CD4-positive, alpha-beta T cell (primary cell): ENCODE data around the gene NIM1K. TPM values are rescaled to one million over a fixed set of nuclear protein-coding genes. Genes with fewer than 3 reads are reported as not detected.

Experiments
- ATAC-seq: fragments of 200-7000 bp; cut with Tn5 transposase; one replicate; pipeline ENCODE4 v1.10.0; 2022; ENCODE audit warnings: mild to moderate bottlenecking; ENCODE audit not compliant: poor library complexity
- CTCF ChIA-PET: fragments of 350-600 bp; sonication (Branson Sonifier 250); formaldehyde crosslinking; loops from one replicate; lab custom pipeline; 2021; ENCODE audit warnings: antibody characterized with exemption, inconsistent platforms; lab: Charles Lee
- POLR2A ChIA-PET: fragments of 350-600 bp; sonication (Branson Sonifier 250); formaldehyde crosslinking; loops from one replicate; lab custom pipeline; 2021; ENCODE audit warnings: antibody characterized with exemption, inconsistent platforms; lab: Charles Lee
- DNase-seq, 14 experiments: peaks; one replicate each; pipeline ENCODE4 v3.0.0-alpha.2; 2013 to 2020; ENCODE audit warnings: mixed read lengths in 2 of 14
- H3K27ac ChIP-seq, 2 donors: one replicate each; pipeline versions ENCODE4 v1.5.1 to v1.7.0; 2013; ENCODE audit warnings: low read length in 2 of 2, low read depth in 1 of 2, mild to moderate bottlenecking in 1 of 2
- H3K27me3 ChIP-seq, 2 experiments: 1 replicate in 1 of 2; 2 replicates in 1 of 2; pipeline versions ENCODE4 v1.6.1 to v1.7.0; 2013; ENCODE audit warnings: low read length in 2 of 2, control low read depth in 1 of 2, mild to moderate bottlenecking in 1 of 2, moderate library complexity in 1 of 2; ENCODE audit not compliant: insufficient read depth in 2 of 2, control insufficient read depth in 1 of 2
- H3K36me3 ChIP-seq: one replicate; pipeline ENCODE4 v1.6.1; 2013; ENCODE audit warnings: low read length, control low read depth; ENCODE audit not compliant: insufficient read depth
- H3K4me1 ChIP-seq: one replicate; pipeline ENCODE4 v1.6.1; 2013; ENCODE audit warnings: low read length, control low read depth; ENCODE audit not compliant: insufficient read depth
- H3K4me3 ChIP-seq: one replicate; pipeline ENCODE4 v1.5.1; 2013; ENCODE audit warnings: mild to moderate bottlenecking, low read length, moderate library complexity
- H3K9me3 ChIP-seq, 2 experiments: 1 replicate in 1 of 2; 2 replicates in 1 of 2; pipeline versions ENCODE4 v1.6.1 to v1.7.0; 2013; ENCODE audit warnings: low read length in 2 of 2, mild to moderate bottlenecking in 2 of 2, control low read depth in 1 of 2, moderate library complexity in 1 of 2; ENCODE audit not compliant: control insufficient read depth in 1 of 2, insufficient read depth in 1 of 2
- H3K27ac Mint-ChIP-seq: one replicate; pipeline ENCODE4 v1.8.0; 2020; ENCODE audit warnings: mixed read lengths
- H3K27me3 Mint-ChIP-seq: one replicate; pipeline ENCODE4 v1.8.0; 2021; ENCODE audit warnings: mixed read lengths
- H3K36me3 Mint-ChIP-seq: one replicate; pipeline ENCODE4 v1.8.0; 2021; ENCODE audit warnings: low read depth, mixed read lengths
- H3K4me1 Mint-ChIP-seq: one replicate; pipeline ENCODE4 v1.8.0; 2021; ENCODE audit warnings: low read depth, mixed read lengths
- H3K4me3 Mint-ChIP-seq: one replicate; pipeline ENCODE4 v1.8.0; 2020; ENCODE audit warnings: mild to moderate bottlenecking, mixed read lengths
- H3K9me3 Mint-ChIP-seq: one replicate; pipeline ENCODE4 v1.8.0; 2020; ENCODE audit warnings: mixed read lengths
- CTCF ChIP-seq: fragments of 200-600 bp; IDR thresholded peaks from one replicate; pipeline ENCODE4 v1.8.0; 2022; ENCODE audit warnings: antibody characterized with exemption, mild to moderate bottlenecking
- intact Hi-C, 2 experiments: fragments of 100-400 bp; cut with DNase I in 1 of 2; cut with micrococcal nuclease in 1 of 2; formaldehyde crosslinking; loops; one replicate each; pipeline versions ENCODE4 v1.15.1 to v1.9.0; 2023 to 2025; cut with DNase I, micrococcal nuclease
- total RNA-seq, 174 experiments: library from RNA in 2 of 174; stranded (reverse) in 2 of 174; gene quantifications; one replicate each; pipeline ENCODE4 v1.2.3 and lab custom pipeline; 2021 to 2026

Gene NIM1K
- total RNA-seq, 2 experiments from 2014 or later, result 0.08 to 0.44 TPM

- Histone ChIP-seq H3K4me1 (no peaks in the 10 kb centered on the region), H3K27ac (no peak overlapping the region), H3K27me3 (no peaks in the 10 kb centered on the region), H3K36me3 (no peaks in the 10 kb centered on the region), H3K9me3 (no peaks in the 10 kb centered on the region), H3K4me3 (no peak overlapping the region)
- peaks cover 13% of the 10 kb centered on the region for H3K27me3 Mint-ChIP-seq
- POLR2A ChIA-PET, result no interaction called here
- no peaks in the 10 kb centered on the region for H3K9me3 Mint-ChIP-seq
- H3K27ac Mint-ChIP-seq, result no peak overlapping the region
- CTCF ChIA-PET, result interaction anchor here (1.5 kb wide), 1 partner anchor 9 kb away, joined by 4 read pairs; no protein-coding TSS in a partner anchor
- no peaks in the 10 kb centered on the region for H3K36me3 Mint-ChIP-seq
- intact Hi-C loops, result no loop called here
- H3K4me3 Mint-ChIP-seq, result no peak overlapping the region
- no peak for TF ChIP-seq CTCF
- no peak for DNase-seq
- H3K4me1 Mint-ChIP-seq, result no peaks in the 10 kb centered on the region
- no peak for ATAC-seq
These were observed 10.4 kb downstream of the NIM1K start for GRCh38 chr5:43202380-43202779.

- H3K4me3 ChIP-seq, result no peak overlapping the region
- DNase-seq (no peak), ATAC-seq (no peak)
- H3K9me3 ChIP-seq, result no peaks in the 10 kb centered on the region
- Mint-ChIP-seq H3K4me3 (no peak overlapping the region), H3K27ac (no peak overlapping the region), H3K4me1 (no peaks in the 10 kb centered on the region), H3K27me3 (peaks cover 14% of the 10 kb centered on the region), H3K36me3 (no peaks in the 10 kb centered on the region), H3K9me3 (no peaks in the 10 kb centered on the region)
- ChIA-PET POLR2A (no interaction called here), CTCF (interaction anchor here (1.5 kb wide), 1 partner anchor 10 kb away, joined by 4 read pairs; no protein-coding TSS in a partner anchor)
- intact Hi-C loops, result no loop called here
- H3K4me1 ChIP-seq, result no peaks in the 10 kb centered on the region
- H3K27ac ChIP-seq, result no peak overlapping the region
- TF ChIP-seq CTCF, result no peak
- H3K27me3 ChIP-seq, result no peaks in the 10 kb centered on the region
- no peaks in the 10 kb centered on the region for H3K36me3 ChIP-seq
These were observed 11.3 kb downstream of the NIM1K start for GRCh38 chr5:43203373-43203772.

- H3K36me3 Mint-ChIP-seq, result no peaks in the 10 kb centered on the region
- CTCF ChIA-PET, result no interaction called here
- DNase-seq (no peak), ATAC-seq (no peak)
- H3K4me3 ChIP-seq, result no peak overlapping the region
- H3K4me1 ChIP-seq, result no peaks in the 10 kb centered on the region
- no peak overlapping the region for H3K27ac ChIP-seq
- H3K4me1 Mint-ChIP-seq, result no peaks in the 10 kb centered on the region
- H3K27ac Mint-ChIP-seq, result no peak overlapping the region
- H3K9me3 ChIP-seq, result no peaks in the 10 kb centered on the region
- intact Hi-C loops, result no loop called here
- no peaks in the 10 kb centered on the region for H3K36me3 ChIP-seq
- peaks cover 14% of the 10 kb centered on the region for H3K27me3 Mint-ChIP-seq
- POLR2A ChIA-PET, result no interaction called here
- no peaks in the 10 kb centered on the region for H3K27me3 ChIP-seq
- H3K4me3 Mint-ChIP-seq, result no peak overlapping the region
- no peak for TF ChIP-seq CTCF
- no peaks in the 10 kb centered on the region for H3K9me3 Mint-ChIP-seq
These were observed 12.9 kb downstream of the NIM1K start for GRCh38 chr5:43204958-43205357.
